Measurements from ENCODE around the gene SECISBP2.

DNA sequence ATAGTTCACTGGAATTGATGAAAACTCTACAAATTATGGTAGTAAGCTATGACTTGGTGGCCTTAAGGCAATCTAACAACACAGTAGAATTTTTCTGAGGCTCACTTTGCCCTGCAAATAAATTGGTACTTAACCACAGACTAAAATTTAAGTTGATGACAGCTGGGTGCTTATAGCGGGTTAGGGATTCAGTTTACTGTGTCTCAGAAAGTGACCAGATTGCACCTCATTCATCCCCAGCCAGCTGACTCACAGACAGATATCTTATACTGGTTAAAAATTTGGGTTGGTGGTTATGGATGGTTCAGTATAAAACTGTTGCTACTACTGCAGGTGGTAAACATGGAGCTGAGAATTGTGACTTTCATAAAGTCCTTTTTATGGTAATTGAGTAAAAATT lies 4.5 kb upstream of the SECISBP2 start:
- no peak for TF ChIP-seq CTCF (conservative IDR thresholded peaks at IDR 0.05 in 1 of 2, IDR thresholded peaks at IDR 0.05 in 1 of 2; ENCODE audit: extremely low read depth in 1 of 2, insufficient read depth in 1 of 2, low read depth in 1 of 2, low read length in 2 of 2)
- no peak for TF ChIP-seq EZH2 (IDR thresholded peaks at IDR 0.05; ENCODE audit: borderline replicate concordance, low read length)
